ENCODE measurements around the gene KBTBD4.

- no peak for TF ChIP-seq CTCF (IDR thresholded peaks at IDR 0.05; ENCODE audit: control extremely low read depth in 1 of 3, insufficient read depth in 1 of 3, low read depth in 1 of 3, low read length in 3 of 3)
- TF ChIP-seq CHD2 (IDR thresholded peaks at IDR 0.05; ENCODE audit: low read length) = no peak
- TF ChIP-seq SIN3A (conservative IDR thresholded peaks at IDR 0.05 in 1 of 2, IDR thresholded peaks at IDR 0.05 in 1 of 2; ENCODE audit: low read depth in 1 of 2, low read length in 2 of 2) = no peak
- no peak for TF ChIP-seq POLR2A (IDR thresholded peaks at IDR 0.05; ENCODE audit: control extremely low read depth in 1 of 2, low read depth in 2 of 2, low read length in 2 of 2)
Observed at GRCh38 chr11:47587723-47588326, 9.1 kb upstream of the KBTBD4 start.
